Activated CD8-positive, alpha-beta memory T cell treated with anti-CD3 and anti-CD28 coated beads, Interleukin-2, amount 50 U/mL, for 48 hours (primary cell): ENCODE results near the gene NPBWR2.

Experiments
- DNase-seq: peaks from one replicate; pipeline ENCODE4 v3.0.0-alpha.2; 2020

Gene NPBWR2

GRCh38 chr20:64055893-64056638 lies 51.3 kb downstream of the NPBWR2 start:
- DNase-seq: no peak

GRCh38 chr20:64055396-64055892 lies 51.9 kb downstream of the NPBWR2 start:
- no peak for DNase-seq

GRCh38 chr20:64053841-64054661 lies 53.3 kb downstream of the NPBWR2 start:
- no peak for DNase-seq
